Progenitor cell of endocrine pancreas (in vitro differentiated cells): Measurements from ENCODE around the gene CFAP74. TPM values are rescaled to one million over a fixed set of nuclear protein-coding genes. Genes with fewer than 3 reads are reported as not detected.

Experiments used
- DNase-seq: peaks from one replicate; pipeline ENCODE4 v3.0.0; 2021; ENCODE audit warnings: low spot score; ENCODE audit not compliant: unreplicated experiment
- H3K27ac Mint-ChIP-seq: 2 replicates; pipeline ENCODE4 v1.8.0; 2021; ENCODE audit warnings: mild to moderate bottlenecking, moderate library complexity, mixed read lengths
- H3K27me3 Mint-ChIP-seq: 2 replicates; pipeline ENCODE4 v1.8.0; 2021; ENCODE audit warnings: mixed read lengths
- H3K36me3 Mint-ChIP-seq: 2 replicates; pipeline ENCODE4 v1.8.0; 2022; ENCODE audit warnings: mixed read lengths; ENCODE audit not compliant: insufficient read depth
- H3K4me1 Mint-ChIP-seq: 2 replicates; pipeline ENCODE4 v1.8.0; 2021; ENCODE audit warnings: low read depth, mixed read lengths
- H3K4me3 Mint-ChIP-seq: 2 replicates; pipeline ENCODE4 v1.8.0; 2021; ENCODE audit warnings: low read depth, mild to moderate bottlenecking, moderate library complexity, mixed read lengths
- H3K9me3 Mint-ChIP-seq: 2 replicates; pipeline ENCODE4 v1.8.0; 2021; ENCODE audit warnings: low read depth, mixed read lengths
- CTCF ChIP-seq: fragments of 200-600 bp; sonication (generic); IDR thresholded peaks from one replicate; pipeline ENCODE4 v1.5.0; 2021; ENCODE audit warnings: antibody characterized with exemption, mild to moderate bottlenecking; ENCODE audit not compliant: unreplicated experiment
- total RNA-seq: library from RNA; stranded (reverse); gene quantifications from 2 replicates; pipeline ENCODE4 v1.2.1, GENCODE V29; 2021

Gene CFAP74
- total RNA-seq, 1 donor from 2014 or later: 0.93 TPM

GRCh38 chr1:2027961-2028583, 24.5 kb upstream of the CFAP74 start:
- H3K4me3 Mint-ChIP-seq: no peak overlapping the region
- H3K4me1 Mint-ChIP-seq: no peaks in the 10 kb centered on the region
- no peaks in the 10 kb centered on the region for H3K9me3 Mint-ChIP-seq
- peaks cover 8% of the 10 kb centered on the region for H3K27me3 Mint-ChIP-seq
- TF ChIP-seq CTCF: no peak
- no peaks in the 10 kb centered on the region for H3K36me3 Mint-ChIP-seq
- no peak overlapping the region for H3K27ac Mint-ChIP-seq
- DNase-seq: no peak

GRCh38 chr1:2025491-2025981, 21.9 kb upstream of the CFAP74 start:
- H3K36me3 Mint-ChIP-seq: no peaks in the 10 kb centered on the region
- H3K27me3 Mint-ChIP-seq: peaks cover 30% of the 10 kb centered on the region
- H3K27ac Mint-ChIP-seq: no peak overlapping the region
- no peak for TF ChIP-seq CTCF
- no peak overlapping the region for H3K4me3 Mint-ChIP-seq
- no peaks in the 10 kb centered on the region for H3K9me3 Mint-ChIP-seq
- no peaks in the 10 kb centered on the region for H3K4me1 Mint-ChIP-seq
- DNase-seq: no peak

- Mint-ChIP-seq H3K27ac (no peak overlapping the region), H3K27me3 (peaks cover 36% of the 10 kb centered on the region), H3K4me1 (no peaks in the 10 kb centered on the region), H3K4me3 (no peak overlapping the region), H3K9me3 (no peaks in the 10 kb centered on the region), H3K36me3 (no peaks in the 10 kb centered on the region)
- no peak for TF ChIP-seq CTCF
- no peak for DNase-seq
Observed at GRCh38 chr1:2024887-2025286, 21.3 kb upstream of the CFAP74 start.

GRCh38 chr1:2024451-2024850, 20.9 kb upstream of the CFAP74 start:
- no peaks in the 10 kb centered on the region for H3K9me3 Mint-ChIP-seq
- no peaks in the 10 kb centered on the region for H3K36me3 Mint-ChIP-seq
- no peak overlapping the region for H3K4me3 Mint-ChIP-seq
- no peaks in the 10 kb centered on the region for H3K4me1 Mint-ChIP-seq
- no peak for TF ChIP-seq CTCF
- H3K27me3 Mint-ChIP-seq: peaks cover 38% of the 10 kb centered on the region
- no peak overlapping the region for H3K27ac Mint-ChIP-seq
- DNase-seq: no peak

GRCh38 chr1:2023187-2023586, 19.6 kb upstream of the CFAP74 start:
- H3K27me3 Mint-ChIP-seq: peaks cover 43% of the 10 kb centered on the region
- H3K9me3 Mint-ChIP-seq: no peaks in the 10 kb centered on the region
- no peak for TF ChIP-seq CTCF
- H3K36me3 Mint-ChIP-seq: no peaks in the 10 kb centered on the region
- H3K27ac Mint-ChIP-seq: no peak overlapping the region
- no peaks in the 10 kb centered on the region for H3K4me1 Mint-ChIP-seq
- DNase-seq: no peak
- H3K4me3 Mint-ChIP-seq: no peak overlapping the region
